Effector CD8-positive, alpha-beta T cell (primary cell): Measurements from ENCODE around the gene ABCF3.
A peak's percentile ranks its signal among the peaks of the same experiment; 100 is the strongest.

Source experiments
- DNase-seq: peaks from one replicate; lab custom pipeline; 2025; lab: John Stamatoyannopoulos, UW

Gene ABCF3

GRCh38 chr3:184185461-184186183 lies 377 bp upstream of the ABCF3 start:
- DNase-seq: peak; percentile 99

GRCh38 chr3:184186902-184187207 lies 856 bp downstream of the ABCF3 start:
- DNase-seq: no peak

GRCh38 chr3:184188080-184188479 lies 2.1 kb downstream of the ABCF3 start:
- no peak for DNase-seq

- no peak for DNase-seq
These were observed 3.4 kb downstream of the ABCF3 start for GRCh38 chr3:184189421-184189820.

- no peak for DNase-seq
These were observed 6.9 kb downstream of the ABCF3 start for GRCh38 chr3:184192889-184193288.

GRCh38 chr3:184193991-184194539 lies 8.1 kb downstream of the ABCF3 start:
- DNase-seq: no peak

GRCh38 chr3:184196536-184196935 lies 10.5 kb downstream of the ABCF3 start:
- no peak for DNase-seq

- DNase-seq: no peak
These were observed 12.5 kb downstream of the ABCF3 start for GRCh38 chr3:184198509-184198908.

GRCh38 chr3:184200825-184201224 lies 14.8 kb downstream of the ABCF3 start:
- DNase-seq: no peak

- no peak for DNase-seq
These were observed 17.5 kb downstream of the ABCF3 start for GRCh38 chr3:184203526-184203925.

- DNase-seq: no peak
These were observed 23.3 kb downstream of the ABCF3 start for GRCh38 chr3:184209146-184209923.

GRCh38 chr3:184211297-184211696 lies 25.3 kb downstream of the ABCF3 start:
- no peak for DNase-seq

- no peak for DNase-seq
These were observed 25.7 kb downstream of the ABCF3 start for GRCh38 chr3:184211718-184212117.

- no peak for DNase-seq
These were observed 32.8 kb downstream of the ABCF3 start for GRCh38 chr3:184218814-184219213.

GRCh38 chr3:184222521-184222920 lies 36.5 kb downstream of the ABCF3 start:
- DNase-seq: no peak

GRCh38 chr3:184223946-184224345 lies 37.9 kb downstream of the ABCF3 start:
- DNase-seq: no peak

- peak; percentile 33 for DNase-seq
These were observed 41.5 kb downstream of the ABCF3 start for GRCh38 chr3:184227481-184227935.

GRCh38 chr3:184228376-184229137 lies 42.6 kb downstream of the ABCF3 start:
- no peak for DNase-seq

- DNase-seq: peak; percentile 55
These were observed 43.5 kb downstream of the ABCF3 start, which contains the start of gene VWA5B2 for GRCh38 chr3:184229394-184230080. TSS of gene VWA5B2 (plus strand) at chr3:184229585. CDS start at chr3:184230529, 944 bp downstream.

GRCh38 chr3:184230081-184230602 lies 44.1 kb downstream of the ABCF3 start:
- DNase-seq: no peak
